Medulla oblongata (tissue), 1 donor: Measurements from ENCODE around the gene PRKD2.

ENCODE experiments used
- DNase-seq: peaks from one replicate; pipeline ENCODE4 v3.0.0-alpha.2; 2015; ENCODE audit errors: extremely low spot score

PRKD2 gene

GRCh38 chr19:46742926-46743480 is 26.1 kb upstream of the PRKD2 start:
- DNase-seq = no peak

- DNase-seq = no peak
These were observed 24.5 kb upstream of the PRKD2 start for GRCh38 chr19:46741447-46741846.

- DNase-seq = peak; percentile 44
These were observed 22.4 kb upstream of the PRKD2 start for GRCh38 chr19:46739290-46739771.

- DNase-seq = no peak
These were observed 20.9 kb upstream of the PRKD2 start for GRCh38 chr19:46737761-46738171.

- DNase-seq = no peak
These were observed 20.4 kb upstream of the PRKD2 start for GRCh38 chr19:46737298-46737654.

GRCh38 chr19:46736531-46737297 is 19.8 kb upstream of the PRKD2 start:
- DNase-seq = no peak

- DNase-seq = no peak
These were observed 16.9 kb upstream of the PRKD2 start for GRCh38 chr19:46733690-46734292.

- DNase-seq = peak; percentile 55
These were observed 16.2 kb upstream of the PRKD2 start for GRCh38 chr19:46732966-46733689.

GRCh38 chr19:46732172-46732938 is 15.4 kb upstream of the PRKD2 start:
- no peak for DNase-seq

- no peak for DNase-seq
These were observed 14.7 kb upstream of the PRKD2 start for GRCh38 chr19:46731584-46731983.

GRCh38 chr19:46731007-46731501 is 14.1 kb upstream of the PRKD2 start:
- DNase-seq = peak; percentile 46

- no peak for DNase-seq
These were observed 13.7 kb upstream of the PRKD2 start for GRCh38 chr19:46730595-46730994.

- no peak for DNase-seq
These were observed 13.3 kb upstream of the PRKD2 start for GRCh38 chr19:46730187-46730586.

- no peak for DNase-seq
These were observed 12.8 kb upstream of the PRKD2 start for GRCh38 chr19:46729696-46730095.

GRCh38 chr19:46728693-46729339 is 11.9 kb upstream of the PRKD2 start:
- DNase-seq = peak; percentile 61

GRCh38 chr19:46728208-46728607 is 11.3 kb upstream of the PRKD2 start:
- no peak for DNase-seq

GRCh38 chr19:46727757-46728156 is 10.8 kb upstream of the PRKD2 start:
- no peak for DNase-seq

- DNase-seq = no peak
These were observed 10.1 kb upstream of the PRKD2 start for GRCh38 chr19:46726971-46727501.

- DNase-seq = no peak
These were observed 9.6 kb upstream of the PRKD2 start for GRCh38 chr19:46726551-46726950.

- no peak for DNase-seq
These were observed 9.0 kb upstream of the PRKD2 start for GRCh38 chr19:46725859-46726393.
